HG02970 (cell line): ENCODE results near the gene CCDC43.

ENCODE experiments used
- ATAC-seq: cut with Tn5 transposase; IDR thresholded peaks from one replicate; pipeline ENCODE4 v1.9.1; 2021; ENCODE audit warnings: mild to moderate bottlenecking, moderate library complexity, moderate number of reproducible peaks; ENCODE audit not compliant: unreplicated experiment, low FRiP score

CCDC43 gene

GRCh38 chr17:44628243-44629188 lies 61.1 kb downstream of the CCDC43 start:
- ATAC-seq = no peak

GRCh38 chr17:44627513-44628242 lies 61.9 kb downstream of the CCDC43 start:
- ATAC-seq = no peak
